GM18508 (cell line): ENCODE measurements around the gene SIX2.

Experiments used
- ATAC-seq: cut with Tn5 transposase; IDR thresholded peaks from one replicate; pipeline ENCODE4 v1.9.1; 2021; ENCODE audit warnings: moderate number of reproducible peaks; ENCODE audit not compliant: insufficient read depth, unreplicated experiment

Gene SIX2

DNA sequence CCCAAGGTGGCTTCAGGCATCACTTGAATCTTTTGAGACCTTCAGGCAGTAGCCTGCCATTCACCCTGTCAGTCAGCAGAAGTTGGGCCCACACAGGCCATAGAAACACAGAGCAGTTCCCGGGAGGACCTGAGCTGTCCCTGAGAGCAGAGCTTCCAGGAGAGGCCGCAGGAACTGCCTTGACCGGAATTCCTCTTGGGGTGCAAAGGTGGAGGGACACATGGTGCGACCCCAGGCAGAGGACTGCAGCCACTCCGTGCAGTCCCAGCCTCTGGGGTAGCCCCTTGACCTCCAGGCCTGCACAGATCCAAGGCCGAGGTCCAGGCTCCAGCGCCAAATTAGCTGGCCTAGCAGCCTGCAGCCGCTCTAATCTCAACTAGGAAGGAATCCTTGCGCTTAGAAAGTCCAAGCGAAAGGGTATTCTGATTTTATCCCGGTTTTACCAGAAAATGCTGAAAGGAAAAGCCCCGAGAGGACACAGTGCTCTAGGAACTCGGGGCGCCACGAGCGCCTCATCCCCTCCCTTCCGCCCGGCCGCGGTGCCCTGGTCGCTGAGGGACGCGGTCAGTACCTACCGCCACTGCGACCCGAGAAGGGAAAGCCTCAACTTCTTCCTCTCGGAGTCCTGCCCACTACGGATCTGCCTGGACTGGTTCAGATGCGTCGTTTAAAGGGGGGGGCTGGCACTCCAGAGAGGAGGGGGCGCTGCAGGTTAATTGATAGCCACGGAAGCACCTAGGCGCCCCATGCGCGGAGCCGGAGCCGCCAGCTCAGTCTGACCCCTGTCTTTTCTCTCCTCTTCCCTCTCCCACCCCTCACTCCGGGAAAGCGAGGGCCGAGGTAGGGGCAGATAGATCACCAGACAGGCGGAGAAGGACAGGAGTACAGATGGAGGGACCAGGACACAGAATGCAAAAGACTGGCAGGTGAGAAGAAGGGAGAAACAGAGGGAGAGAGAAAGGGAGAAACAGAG, 5.4 kb downstream of the SIX2 start:
- no peak for ATAC-seq

DNA sequence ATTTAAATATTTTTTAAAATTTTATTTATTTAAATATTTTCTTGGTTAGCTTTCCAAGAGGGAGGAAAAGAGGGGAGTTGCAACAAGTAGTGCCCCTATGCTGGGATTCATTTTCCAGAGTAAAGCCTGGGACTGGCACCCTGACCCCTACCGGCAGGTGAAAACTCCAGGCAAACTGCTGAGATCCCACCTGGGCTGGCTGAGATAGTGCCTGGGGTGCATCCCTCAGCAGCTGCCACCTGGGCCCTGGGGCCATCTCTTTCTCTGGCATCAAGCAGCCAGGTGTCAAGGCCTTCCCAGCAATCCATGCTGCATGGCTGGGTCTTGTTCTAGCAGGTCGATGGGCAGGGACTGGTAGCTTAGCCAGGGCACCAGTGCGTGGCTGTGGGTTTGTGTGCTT, 6.6 kb downstream of the SIX2 start:
- ATAC-seq = no peak

DNA sequence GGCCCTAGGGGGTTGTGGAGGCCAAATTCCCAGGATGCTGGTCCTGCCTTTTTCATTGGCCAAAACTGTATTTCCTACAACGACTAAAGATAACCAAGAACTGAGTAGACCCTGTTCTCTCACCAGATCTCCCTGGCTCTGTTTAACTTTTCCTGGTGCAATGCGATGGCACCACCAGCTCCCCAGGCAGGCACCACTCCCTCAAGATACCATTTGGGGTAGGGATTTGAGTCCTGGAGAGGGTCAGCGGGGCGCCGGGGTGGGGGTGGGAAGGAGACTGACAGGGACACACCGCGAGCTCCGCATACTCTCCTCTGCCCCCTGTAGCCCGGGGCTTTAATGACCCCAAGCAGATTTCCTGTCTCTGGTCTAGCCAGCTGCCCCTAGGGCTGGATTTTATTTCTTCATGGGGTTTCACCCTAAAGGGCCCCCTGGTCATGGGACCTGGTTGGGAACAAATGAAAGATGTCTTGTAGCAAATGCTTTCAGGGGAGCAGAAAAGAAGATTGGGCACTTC, 7.3 kb downstream of the SIX2 start:
- no peak for ATAC-seq

DNA sequence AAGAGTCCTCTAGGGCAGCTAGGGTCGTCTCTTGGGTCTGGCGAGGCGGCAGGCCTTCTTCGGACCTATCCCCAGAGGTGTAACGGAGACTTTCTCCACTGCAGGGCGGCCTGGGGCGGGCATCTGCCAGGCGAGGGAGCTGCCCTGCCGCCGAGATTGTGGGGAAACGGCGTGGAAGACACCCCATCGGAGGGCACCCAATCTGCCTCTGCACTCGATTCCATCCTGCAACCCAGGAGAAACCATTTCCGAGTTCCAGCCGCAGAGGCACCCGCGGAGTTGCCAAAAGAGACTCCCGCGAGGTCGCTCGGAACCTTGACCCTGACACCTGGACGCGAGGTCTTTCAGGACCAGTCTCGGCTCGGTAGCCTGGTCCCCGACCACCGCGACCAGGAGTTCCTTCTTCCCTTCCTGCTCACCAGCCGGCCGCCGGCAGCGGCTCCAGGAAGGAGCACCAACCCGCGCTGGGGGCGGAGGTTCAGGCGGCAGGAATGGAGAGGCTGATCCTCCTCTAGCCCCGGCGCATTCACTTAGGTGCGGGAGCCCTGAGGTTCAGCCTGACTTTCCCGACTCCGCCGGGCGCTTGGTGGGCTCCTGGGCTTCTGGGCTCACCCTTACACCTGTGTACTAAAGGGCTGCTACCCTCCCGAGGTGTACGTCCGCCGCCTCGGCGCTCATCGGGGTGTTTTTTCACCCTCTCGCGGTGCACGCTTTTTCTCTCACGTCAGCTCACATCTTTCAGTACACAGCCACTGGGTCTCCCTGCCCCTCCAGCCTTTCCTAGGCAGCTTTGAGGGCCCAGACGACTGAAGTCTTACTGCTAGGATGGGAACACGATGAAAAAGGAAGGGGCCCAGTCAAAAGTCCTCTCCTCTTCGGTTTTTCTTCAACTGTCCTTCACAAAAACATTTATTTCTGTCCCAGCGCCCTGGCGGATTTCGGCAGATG, 8.1 kb downstream of the SIX2 start:
- no peak for ATAC-seq

DNA sequence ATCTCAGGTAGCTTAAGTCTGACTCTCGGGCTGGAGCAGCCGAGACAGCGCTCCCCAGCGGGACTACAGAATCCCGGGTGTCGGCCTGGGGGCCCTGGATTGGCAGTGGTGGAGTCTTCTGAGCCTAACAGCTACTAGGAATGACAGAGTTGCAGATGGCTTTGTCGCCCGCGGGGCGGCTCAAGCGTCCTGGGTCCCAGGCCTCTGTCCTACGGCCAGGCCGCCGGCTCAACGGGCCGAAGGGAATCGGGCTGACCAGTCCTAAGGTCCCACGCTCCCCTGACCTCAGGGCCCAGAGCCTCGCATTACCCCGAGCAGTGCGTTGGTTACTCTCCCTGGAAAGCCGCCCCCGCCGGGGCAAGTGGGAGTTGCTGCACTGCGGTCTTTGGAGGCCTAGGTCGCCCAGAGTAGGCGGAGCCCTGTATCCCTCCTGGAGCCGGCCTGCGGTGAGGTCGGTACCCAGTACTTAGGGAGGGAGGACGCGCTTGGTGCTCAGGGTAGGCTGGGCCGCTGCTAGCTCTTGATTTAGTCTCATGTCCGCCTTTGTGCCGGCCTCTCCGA, 8.8 kb downstream of the SIX2 start:
- ATAC-seq = no peak

DNA sequence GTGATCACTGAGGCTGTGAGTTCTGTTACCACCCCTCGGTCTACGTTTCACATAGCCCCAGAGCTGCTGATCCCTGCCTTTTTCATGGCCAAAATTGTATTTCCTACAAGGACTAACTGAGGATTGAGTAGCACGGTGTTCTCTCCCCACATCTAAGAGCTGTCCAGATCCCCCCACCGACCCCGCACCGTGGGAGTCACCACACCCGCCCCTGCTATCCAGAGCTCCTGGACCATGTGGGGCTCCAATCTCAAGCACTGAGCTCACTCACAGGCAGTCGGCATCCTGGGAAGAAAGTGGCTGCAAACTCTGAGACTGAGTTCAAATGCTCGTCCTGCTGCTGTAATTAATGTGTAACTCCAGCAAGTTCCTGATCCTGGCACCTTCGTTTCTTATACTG, 9.7 kb downstream of the SIX2 start:
- ATAC-seq = no peak

DNA sequence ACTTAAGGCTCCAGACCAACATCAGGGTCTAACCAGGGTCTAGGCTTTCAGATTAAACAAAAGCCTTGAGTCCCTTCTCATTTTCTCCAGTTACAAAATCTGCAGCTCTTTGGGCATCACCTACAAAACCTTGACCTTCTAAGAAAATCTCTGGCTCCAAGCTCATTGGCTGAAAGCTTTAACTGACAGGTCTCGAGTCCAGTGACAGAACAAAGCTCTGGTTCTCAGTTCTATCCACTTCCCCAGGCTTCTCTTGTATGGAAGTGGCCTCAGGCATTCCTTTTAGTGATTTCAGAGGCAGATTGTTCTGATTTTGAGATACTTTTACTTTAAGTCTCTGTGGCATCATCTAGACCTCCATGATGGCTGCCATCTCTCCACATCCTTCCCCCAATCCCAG, 11.3 kb downstream of the SIX2 start:
- ATAC-seq = no peak

DNA sequence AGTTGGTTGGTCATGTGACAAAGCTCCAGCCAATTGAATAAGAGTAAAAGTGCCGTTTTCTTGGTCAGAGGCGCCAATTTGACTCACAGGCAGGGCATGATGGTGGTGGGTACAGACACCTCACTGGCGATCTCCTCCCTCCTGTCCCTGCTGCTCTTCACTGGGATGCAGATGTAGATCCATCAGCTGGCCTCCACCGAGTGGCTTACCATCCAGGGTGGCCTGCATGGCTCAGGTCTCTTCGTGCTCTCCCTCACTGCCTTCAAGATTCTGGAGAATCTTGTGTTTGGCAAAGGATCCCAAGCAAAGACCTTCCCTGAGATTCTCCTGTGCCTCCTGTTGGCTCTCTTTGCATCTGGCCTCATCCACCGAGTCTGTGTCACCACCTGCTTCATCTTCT, 12.9 kb downstream of the SIX2 start:
- no peak for ATAC-seq

DNA sequence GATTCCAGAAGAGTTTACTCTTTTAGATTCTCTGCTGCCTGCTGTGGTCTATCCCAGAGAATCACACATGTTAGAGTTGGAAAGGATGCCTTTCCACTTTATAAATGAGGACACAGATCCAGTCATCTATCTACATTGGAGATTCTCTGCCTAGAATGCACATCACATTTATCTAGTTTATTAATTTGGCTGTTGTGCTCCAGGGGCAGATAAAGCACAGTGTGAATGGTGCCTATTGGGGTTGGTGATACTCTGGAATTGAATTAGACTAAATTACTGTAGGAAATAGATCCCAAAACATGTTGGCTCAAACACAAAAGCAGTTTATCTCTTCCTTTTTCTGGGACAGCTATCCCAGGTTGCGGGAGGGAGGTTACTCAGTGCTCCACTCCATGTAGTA, 14.9 kb downstream of the SIX2 start:
- ATAC-seq = no peak

DNA sequence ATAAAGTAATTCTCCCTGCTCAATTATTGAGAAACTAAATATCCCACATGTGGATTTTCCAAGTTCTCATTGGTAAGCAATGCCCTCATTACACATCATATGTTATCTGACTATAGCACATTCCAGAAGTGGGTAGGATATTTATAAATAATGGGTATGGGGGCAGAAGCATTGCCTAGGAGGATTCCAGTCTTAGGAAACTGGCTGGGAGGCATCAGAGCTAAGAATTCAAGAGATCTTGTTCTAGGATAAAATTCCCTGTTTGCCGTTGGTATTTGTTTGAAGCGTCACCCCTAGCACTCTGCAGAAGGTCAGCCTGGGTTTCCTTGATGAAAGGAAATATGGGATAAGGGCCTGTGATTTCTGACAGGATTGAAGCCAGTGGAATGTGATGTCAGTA, 20.1 kb downstream of the SIX2 start:
- ATAC-seq = no peak

DNA sequence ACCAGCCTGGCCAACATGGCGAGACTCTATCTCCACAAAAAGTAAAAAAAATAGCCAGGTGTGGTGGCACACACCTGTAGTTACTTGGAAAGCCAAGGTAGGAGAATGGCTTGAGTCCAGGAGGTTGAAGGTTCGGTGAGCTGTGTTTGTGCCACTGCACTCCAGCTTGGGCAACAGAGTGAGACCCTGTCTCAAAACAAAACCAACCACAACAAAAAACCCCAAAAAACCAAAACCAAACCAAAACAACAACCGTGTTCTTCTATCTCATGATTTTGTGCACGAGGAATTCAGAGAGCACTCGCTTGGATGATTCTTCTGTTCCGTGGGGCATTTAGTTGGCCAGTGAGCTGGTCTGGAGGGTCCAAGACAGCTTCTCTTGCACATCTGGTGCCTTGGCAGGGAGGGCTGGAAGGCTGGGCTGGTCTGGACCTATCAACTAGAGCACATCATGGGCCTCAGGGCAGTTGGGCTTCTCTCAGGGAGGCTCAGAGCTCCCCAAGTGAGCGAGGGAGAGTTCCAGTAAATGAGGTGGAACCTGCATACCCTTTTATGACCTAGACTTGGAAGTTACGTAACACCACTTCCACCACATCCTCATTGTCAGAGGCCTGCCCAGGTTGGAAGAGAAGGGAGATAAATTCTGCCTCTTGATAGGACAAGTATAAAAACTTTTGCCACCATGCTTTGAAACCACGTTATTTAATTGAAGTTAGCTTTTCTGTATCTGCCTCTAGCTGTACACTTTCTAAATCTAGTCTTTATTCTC, 25.2 kb downstream of the SIX2 start:
- no peak for ATAC-seq

DNA sequence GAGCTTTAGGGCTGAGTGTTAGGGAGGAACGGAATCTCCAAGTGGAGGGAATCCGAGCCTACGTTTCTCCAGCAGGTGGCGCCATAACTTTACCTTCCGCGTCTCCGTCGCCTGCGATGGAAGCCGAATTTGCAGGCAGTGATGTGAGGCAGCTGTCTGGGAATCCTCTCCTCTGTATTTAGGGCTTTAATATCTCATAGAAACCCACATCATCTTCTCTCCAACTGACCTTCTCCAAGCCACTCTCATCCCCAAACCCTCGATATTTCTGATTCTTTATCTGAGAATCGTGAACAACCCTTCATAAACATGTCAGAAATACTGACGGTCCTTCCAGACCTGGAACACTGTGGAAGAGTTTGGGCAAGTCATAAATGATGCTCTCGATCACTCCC, 27.5 kb downstream of the SIX2 start:
- ATAC-seq = no peak

DNA sequence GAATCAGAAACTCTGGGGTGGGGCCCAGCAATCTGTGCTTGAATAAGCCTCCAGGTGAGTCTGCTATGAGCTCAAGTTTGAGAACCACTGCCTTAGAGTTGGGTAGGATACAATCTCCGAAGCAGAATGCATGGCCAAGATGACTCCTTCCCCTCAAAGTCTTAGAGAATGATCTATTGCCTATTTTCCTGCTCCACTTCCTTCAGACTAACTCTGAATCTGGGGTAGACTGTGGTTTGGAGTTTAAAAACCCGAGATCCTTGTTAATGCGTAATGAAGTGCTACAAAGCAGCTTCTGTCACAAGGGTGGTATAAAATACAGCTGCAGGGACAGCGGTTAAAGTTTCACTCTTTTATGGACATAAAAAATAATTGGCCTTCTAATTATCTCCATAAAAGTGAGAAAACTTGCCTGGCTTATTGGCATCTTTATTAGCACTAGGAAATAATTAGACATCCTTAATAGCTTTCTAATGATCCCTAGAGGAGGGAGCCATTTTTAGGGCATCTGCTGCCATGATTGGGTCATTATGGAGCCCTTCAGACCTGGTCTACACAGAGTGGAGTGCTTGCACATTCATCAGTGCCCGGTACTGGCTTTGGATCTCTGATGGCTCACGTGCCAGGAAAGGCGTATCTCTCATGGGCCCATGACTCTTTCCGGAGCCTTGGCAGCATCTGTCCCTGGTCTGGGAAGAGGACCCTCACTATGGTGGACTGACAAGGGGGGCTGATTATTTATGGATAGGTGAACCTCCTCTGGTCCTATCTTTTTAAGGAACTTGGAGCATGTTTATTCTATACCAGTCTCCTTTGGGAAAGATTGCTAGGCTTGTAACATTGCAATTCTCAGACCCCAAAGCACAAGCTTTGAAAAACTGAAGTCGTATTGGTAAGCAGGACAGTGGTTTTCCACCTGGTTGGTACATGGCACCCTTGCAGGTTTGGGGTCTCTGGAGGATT, 28.2 kb downstream of the SIX2 start:
- no peak for ATAC-seq

DNA sequence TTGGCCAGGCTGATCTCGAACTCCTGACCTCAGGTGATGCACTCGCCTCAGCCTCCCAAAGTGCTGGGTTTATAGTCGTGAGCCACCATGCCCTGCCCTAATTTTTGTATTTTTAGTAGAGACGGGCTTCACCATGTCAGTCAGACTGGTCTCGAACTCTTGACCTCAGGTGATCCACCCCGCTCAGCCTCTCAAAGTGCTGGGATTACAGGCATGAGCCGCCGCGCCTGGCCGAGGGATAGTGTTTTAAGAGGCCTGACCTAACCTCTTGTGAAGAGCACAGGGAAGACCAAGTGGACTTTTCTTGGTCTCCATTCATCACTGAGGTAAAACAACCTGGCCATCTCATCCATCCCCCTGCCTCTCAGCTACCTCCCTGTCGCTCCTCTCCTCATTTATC, 29.7 kb downstream of the SIX2 start:
- no peak for ATAC-seq

DNA sequence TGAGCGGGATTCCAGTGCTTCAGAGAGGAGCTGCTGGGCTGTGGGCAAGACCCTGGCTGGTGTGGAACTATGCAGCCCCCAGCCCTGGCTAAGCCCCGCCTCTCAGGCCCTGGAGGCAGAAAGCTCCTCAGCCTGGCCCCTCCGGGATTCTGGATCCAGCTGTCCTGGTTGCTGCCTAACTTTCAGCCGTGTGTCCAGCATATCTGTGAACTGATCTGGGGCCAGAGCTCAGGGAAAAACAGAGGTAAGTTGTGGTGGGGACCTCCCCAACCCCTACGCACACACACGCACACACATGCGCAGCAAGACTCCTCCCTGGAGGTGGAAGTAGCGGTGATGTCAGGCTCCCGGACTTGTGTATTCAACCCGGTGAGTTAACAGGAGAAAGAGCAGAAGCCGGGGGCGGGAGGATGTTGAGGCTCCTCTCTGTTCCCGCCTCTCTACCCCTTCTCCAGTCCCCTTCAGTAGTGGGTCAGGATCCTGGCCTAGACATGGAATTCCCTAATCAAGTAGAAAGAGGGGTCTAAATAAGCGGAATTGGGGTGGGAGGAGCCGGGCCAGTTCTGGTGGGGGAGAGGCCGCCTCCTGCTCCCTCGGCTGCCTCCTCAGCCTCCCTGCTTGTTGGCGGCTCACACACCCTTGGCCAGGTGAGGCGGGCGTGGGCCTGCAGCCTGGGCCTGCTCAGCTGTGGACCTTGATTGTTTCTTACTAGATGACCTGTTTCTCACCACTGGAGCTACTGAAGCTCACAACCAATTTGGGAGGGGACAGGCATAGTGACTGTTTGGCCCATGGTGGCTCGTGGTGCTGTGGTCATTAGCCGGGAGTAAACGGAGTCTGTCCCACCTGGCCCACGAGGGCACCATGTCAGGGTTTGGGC, 33.4 kb downstream of the SIX2 start:
- ATAC-seq = no peak

DNA sequence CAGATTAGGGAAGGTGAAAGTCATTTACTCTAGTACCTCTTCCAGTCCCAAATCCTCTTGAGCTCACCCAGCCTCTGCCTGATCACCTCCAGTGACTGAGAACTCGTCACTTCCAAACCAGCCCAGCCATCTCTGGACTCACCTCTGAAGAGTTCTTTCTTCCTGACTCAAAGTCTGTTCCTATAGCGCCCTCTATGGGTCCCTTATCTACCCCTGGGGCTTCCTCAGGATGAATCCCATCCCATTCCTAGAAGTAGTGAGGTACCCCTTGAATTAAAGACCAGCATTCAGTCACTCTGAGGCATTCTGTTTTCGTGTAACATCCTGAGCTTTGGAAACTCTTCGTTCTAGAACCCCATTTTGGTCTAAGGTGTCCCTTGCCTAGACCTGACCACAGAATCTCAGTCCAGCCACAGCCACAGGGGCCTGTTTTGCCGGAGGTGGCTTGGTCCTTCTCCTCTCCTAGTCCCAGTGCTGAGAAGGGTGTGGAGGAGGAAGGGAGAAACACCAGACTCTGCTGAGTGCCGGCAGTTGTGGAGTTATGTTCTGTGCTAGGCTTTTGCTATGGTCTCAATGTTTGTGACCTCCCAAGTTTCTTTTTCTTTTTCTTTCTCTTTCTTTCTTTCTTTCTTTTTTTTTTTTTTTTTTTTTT, 35.1 kb downstream of the SIX2 start:
- ATAC-seq = no peak

DNA sequence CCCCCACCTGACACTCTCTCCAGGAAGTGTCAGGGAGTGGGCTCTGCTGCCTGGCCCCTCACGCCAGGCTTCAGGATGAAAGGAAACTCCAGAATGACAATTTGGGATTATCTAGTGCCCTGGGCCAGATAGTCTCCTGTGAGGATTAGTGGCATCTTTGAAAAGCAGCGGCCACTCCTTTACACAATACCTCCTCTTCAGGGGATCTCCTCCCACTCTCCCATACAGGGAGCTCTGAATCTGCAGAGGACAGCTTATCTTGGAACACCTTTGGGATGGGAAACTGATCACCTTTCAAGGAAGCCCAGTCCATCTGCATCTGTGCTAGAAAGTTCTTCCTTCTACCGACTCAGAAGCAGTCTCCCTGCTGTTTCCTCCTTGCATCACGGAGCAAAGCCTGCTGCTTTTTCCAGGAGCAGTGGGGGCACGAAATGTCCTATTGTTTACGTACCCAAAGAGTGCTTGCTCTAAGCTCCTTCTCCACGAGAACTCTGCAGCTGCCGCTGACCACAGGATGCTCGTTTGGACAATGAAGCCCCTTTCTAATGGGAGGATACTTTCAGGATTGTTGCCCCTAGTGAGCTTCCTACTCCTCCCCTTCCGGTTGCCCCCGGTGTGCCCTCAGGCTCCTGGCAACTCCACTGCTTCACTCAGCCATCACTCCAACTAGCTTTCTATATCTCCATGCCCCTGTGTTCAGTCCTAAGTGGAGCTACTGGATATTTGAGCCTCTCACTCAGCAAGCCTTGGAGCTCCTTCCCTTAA, 36.3 kb downstream of the SIX2 start:
- ATAC-seq = no peak
